T follicular helper cell (primary cell): Measurements from ENCODE around the gene TYMS.
"Not testable (repeated sequence)": the region's sequence is repeated elsewhere in the genome, so short reads cannot be mapped to it uniquely, and the experiment has no call there.

Experiments used
- DNase-seq: peaks from one replicate; pipeline ENCODE4 v3.0.0-alpha.2; 2020; ENCODE audit warnings: low read depth

The TYMS gene

DNA sequence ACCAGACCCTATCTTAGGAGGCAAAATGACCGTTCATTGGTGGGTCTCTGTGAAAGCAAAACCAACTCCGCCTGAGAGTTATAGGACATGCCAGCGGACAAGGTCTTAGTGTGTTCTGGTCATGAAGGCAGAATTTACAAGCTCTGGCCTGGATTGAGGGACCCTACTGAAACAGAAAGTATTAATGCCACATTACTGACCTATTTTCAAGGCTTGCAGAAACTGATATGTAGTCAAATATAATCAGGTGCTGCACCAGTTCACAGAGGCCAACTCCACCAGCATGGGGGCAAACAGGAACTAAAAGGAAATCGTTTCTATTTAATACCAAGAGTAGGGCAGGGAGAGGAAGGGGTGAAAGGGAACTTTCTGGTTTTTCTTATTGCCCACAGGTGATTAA is 19.7 kb downstream of the TYMS start:
- no peak for DNase-seq

- no peak for DNase-seq
Observed at GRCh38 chr18:677951-678381, 20.5 kb downstream of the TYMS start.

DNA sequence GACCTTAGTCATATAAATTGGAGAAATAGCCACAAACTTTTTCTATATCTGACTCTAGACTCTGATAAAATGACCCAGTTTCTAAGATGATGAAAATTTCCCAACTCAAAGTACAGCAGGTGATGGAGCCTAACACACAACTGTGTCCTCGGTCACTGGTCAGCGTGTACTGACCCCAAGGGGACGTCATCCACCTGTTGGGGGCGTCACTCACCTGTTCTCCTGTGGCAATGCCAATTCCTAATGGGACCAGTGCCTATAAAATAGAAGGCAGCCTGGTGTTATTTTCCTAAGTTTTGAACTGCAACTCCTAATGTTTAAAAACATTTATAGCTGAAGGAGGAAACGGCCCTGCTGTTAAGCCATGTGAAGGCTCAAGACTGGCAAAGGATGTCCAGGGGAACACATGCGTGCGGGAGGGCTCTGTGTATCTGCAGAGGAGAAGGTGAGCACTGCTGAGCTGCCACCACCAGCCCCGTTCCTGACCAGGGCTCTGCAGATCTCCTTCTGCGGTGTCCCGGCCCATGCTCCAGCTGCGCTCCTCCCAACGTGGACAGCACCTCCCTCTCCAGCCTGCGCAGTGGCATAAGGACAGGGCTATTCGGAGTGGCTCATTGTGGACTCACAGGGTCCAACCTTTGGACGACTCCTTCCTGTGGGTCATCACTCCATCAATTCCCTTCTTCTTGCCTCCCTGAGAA is 21.2 kb downstream of the TYMS start:
- no peak for DNase-seq

GRCh38 chr18:679516-679915 is 22.1 kb downstream of the TYMS start:
- DNase-seq, result no peak

DNA sequence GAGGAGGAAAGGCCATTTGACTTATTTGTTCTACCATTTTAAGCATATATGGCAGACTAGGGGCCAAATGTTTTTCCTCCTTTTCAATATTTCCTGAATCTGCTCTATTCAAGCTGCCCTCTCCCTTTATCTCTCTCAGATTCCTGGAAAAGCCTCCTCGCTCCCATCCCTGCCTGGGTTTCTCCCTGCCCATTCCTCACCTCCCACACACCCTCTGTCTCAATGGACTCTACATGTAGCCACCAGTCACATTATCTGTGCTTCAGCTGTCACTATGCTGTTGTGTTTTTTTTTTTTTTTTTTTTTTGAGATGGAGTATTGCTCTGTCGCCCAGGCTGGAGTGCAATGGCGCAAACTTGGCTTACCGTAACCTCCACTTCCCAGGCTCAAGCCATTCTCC is 22.9 kb downstream of the TYMS start:
- no peak for DNase-seq

GRCh38 chr18:681985-682384 is 24.5 kb downstream of the TYMS start:
- DNase-seq, result peak; percentile 30

- not testable (repeated sequence) for DNase-seq
Observed at GRCh38 chr18:682416-682815, 25.0 kb downstream of the TYMS start.

DNA sequence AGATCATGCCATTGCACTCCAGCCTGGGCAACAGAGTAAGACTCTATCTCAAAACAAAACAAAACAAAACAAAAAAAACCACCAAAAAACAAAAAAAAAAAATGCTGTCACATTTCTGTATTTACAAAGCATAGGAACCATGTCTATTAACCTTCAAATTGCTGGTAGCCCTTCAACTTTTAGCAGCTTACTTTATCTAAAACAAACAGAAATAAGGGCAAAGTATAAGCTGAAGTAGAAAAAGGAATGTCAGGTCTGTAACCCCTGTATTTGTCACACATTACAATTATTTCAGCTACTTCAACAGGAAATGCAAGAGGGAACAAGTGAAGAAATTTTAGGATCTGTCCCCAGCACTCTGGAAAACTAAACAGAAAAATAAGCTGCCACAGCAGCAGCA is 25.4 kb downstream of the TYMS start:
- no peak for DNase-seq

DNA sequence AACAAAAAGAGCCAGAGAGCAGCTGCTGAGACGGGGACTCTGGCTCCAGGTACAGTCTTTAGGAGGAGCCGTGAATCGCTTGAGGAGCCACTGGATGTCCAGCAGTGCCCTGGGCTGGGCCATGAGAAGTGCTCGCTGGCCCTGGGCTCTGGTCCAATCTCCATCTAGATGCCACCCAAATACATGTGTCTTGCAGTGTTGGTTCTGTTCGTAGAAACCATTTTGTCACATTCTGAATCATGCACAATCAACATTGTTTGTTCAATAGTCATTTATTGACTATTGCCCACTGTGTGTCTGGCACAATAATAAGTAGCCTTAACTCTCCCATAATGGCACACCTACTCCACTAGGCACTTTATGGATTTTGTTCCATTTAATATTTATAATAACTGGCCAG is 26.1 kb downstream of the TYMS start:
- DNase-seq, result no peak

DNA sequence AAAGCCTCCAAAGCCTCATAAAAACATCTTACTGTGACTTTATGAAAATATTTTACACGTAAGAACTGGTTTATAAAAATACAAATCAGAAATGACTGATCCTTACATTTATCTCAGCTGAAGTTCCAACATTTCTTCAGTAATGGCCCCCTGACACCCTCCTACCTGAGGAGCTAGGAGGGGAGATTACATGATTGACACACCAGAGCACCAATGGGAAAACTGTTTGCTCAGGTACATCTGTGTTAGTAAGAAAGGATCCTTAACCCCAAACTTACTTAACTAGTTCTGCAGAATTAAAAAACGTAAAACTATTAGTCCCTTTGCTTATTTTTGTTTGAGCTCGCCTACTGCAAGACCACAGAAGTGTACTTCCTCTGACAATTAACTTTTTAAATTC is 28.0 kb downstream of the TYMS start:
- no peak for DNase-seq

DNA sequence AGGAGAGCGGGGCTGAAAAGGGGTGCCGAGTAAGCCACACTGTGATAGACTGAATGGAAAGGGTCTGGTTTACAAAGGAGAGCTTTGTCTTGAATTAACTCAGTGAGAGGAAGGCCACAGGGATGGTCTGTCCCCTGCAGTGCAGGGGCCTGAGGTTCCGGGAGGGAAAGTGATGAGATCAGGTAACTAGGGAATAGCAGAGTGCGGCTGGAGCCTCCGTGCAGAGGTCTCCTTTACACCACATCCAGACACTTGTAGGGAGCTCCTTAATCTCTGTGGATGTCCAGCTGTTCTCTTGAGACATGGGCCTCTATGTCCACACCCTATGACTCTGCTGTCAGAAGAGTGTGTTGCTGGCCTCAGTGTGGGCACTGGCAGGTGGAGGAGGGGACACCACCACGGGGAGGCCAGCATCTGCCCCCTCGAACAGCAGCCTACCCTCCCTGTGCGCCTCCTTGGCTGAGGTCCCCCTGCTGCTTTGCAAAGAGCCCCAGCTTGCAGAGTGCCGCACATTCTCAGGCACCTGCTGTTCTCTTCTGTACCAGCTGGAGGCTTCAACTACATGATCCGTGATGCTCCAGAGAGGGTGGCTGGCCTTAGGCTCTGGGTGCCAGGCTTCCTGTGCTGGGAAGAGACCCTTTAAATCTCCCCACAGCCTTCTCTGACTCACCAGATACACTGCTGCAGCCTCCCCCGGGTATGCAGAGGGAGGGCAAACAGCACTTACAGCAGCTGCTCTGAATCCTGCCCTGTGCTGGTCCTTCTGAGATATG is 29.1 kb downstream of the TYMS start:
- no peak for DNase-seq

DNA sequence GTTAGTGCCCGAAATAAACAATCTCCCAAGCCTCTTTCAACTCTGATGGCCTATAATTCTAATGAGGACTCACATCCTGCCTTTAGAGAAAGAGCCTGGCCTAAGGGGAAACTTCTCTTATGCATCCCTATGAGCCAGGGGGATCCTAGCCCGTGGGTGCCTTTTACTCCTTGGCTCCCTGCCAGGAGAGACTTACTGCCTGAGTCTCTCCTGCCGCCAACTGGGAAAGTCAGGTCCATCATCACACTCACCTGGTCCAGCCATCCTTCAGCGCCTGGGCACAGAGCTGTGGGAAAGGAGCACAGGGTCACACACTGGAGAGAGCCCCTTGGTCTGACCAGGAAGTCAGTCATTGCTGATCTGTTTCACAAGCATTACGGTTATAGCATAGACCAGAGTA is 30.9 kb downstream of the TYMS start:
- DNase-seq, result no peak

DNA sequence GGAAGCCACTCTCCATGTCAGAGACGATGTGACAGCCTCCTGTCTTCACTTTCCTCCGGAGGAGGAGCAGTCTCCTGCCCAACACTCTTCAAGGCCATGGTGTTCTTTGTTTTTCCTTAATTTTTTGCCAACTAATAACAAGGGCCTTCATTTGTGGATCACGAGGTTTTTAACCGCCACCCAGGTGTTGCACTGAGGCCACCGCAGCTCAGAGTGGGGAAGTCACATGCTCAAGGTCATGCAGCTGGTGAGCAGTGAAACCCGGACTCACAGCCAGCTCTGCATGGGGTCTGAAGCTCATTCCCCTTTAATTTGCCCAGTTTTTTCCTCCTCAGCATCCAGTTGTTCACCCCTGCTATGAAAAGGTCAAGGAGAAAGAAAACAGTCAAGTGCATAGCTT is 35.4 kb downstream of the TYMS start:
- DNase-seq, result no peak

GRCh38 chr18:693466-694187 is 36.2 kb downstream of the TYMS start:
- no peak for DNase-seq

- DNase-seq, result no peak
Observed at GRCh38 chr18:697012-697411, 39.6 kb downstream of the TYMS start.

- DNase-seq, result no peak
Observed at GRCh38 chr18:697800-698199, 40.3 kb downstream of the TYMS start.

GRCh38 chr18:703213-703967 is 45.9 kb downstream of the TYMS start:
- no peak for DNase-seq

GRCh38 chr18:706405-706804 is 49.0 kb downstream of the TYMS start:
- no peak for DNase-seq

- no peak for DNase-seq
Observed at GRCh38 chr18:708096-708495, 50.6 kb downstream of the TYMS start.

GRCh38 chr18:709771-710170 is 52.3 kb downstream of the TYMS start:
- no peak for DNase-seq

DNA sequence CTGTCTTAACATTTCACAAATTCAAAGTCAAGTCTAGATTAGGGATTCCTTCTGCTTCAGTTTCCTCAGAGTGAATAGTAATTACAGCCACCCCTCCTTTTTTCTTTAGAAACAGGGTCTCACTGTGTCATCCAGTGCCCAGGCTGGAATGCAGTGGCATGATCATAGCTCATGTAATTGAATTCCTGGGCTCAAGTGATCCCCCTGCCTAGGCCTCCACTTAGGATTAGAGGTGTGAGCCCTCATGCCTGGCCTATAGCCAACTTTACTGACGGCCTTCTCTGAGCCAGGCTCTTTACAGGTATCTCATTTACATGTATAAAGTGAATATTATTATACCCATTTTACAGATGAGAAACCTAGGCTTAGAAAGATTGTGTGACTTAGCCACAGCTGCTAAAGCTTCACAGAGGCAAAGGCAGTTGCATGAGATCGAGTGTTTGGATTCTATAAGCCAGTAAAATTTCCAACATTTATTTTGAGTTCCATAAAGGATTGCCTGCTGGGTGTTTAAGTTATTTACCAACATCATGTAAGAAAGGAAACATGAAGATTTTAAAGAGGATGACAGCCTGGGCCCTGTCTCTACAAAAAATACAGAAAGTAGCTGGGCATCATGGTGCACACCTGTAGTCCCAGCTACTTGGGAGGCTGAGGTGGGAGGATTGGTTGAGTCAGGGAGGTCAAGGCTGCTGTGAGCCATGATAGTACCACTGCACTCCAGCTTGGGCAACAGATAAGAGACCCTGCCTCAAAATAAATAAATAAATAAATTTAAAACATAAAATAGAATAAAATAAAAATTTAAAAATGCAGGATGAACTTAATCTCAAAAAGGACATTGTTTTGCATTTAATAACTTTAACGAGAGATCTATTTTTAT is 53.2 kb downstream of the TYMS start:
- no peak for DNase-seq
